Upper lobe of left lung (tissue), 4 donors: ENCODE results near the gene GRB10.

ENCODE experiments used
- POLR2A ChIP-seq, 4 donors: fragments of 450-650 bp; IDR thresholded peaks; one replicate each; pipeline ENCODE4 v1.5.1; 2016 to 2017; ENCODE audit warnings: antibody characterized with exemption in 4 of 4, mild to moderate bottlenecking in 2 of 4
- POLR2AphosphoS5 ChIP-seq, 2 donors: sonication (generic); formaldehyde crosslinking; IDR thresholded peaks; one replicate each; pipeline ENCODE4 v1.5.1; 2017; ENCODE audit warnings: antibody characterized with exemption in 2 of 2
- TF ChIP-seq, protein P1 (sequence below), 6 experiments: fragments of 450-650 bp in 4 of 6; fragments of 200-600 bp in 2 of 6; sonication (generic) in 2 of 6; IDR thresholded peaks; one replicate each; pipeline ENCODE4 v1.5.1; 2016 to 2019; ENCODE audit warnings: antibody characterized with exemption in 6 of 6

DNA sequence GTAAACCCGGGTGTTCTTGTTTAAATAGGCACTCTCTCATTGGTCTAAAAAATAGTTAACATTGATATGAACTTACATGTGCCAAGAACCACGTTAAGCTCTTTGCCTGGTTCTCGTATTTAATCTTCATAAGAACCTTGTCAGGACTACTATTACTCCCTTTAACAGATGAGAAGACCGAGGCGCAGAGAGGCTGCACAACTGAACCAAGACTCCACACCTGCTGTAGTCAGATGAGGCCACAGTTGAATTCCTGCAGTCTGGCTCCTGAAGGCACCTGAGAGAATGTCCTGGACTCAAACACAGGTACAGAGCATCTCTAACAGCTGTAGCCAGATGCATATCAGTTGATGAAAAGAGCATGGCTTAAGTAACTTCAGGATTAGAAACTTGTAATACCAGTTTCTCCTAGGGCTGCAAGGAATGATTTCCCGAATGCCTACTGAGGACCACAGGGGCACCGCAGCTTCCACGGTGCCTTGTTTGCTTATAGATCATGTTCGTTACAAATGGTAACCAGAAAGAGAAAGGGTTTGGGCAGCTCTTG lies 227.0 kb downstream of the GRB10 start:
- TF ChIP-seq POLR2A (IDR thresholded peaks at IDR 0.05) (no peak), POLR2AphosphoS5 (IDR thresholded peaks at IDR 0.05) (no peak)
- TF ChIP-seq, protein P1, sequence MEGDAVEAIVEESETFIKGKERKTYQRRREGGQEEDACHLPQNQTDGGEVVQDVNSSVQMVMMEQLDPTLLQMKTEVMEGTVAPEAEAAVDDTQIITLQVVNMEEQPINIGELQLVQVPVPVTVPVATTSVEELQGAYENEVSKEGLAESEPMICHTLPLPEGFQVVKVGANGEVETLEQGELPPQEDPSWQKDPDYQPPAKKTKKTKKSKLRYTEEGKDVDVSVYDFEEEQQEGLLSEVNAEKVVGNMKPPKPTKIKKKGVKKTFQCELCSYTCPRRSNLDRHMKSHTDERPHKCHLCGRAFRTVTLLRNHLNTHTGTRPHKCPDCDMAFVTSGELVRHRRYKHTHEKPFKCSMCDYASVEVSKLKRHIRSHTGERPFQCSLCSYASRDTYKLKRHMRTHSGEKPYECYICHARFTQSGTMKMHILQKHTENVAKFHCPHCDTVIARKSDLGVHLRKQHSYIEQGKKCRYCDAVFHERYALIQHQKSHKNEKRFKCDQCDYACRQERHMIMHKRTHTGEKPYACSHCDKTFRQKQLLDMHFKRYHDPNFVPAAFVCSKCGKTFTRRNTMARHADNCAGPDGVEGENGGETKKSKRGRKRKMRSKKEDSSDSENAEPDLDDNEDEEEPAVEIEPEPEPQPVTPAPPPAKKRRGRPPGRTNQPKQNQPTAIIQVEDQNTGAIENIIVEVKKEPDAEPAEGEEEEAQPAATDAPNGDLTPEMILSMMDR (IDR thresholded peaks at IDR 0.05): no peak
